ENCODE results near the gene ARHGAP6.
"Not testable (repeated sequence)": the region's sequence is repeated elsewhere in the genome, so short reads cannot be mapped to it uniquely, and the experiment has no call there.

ARHGAP6 gene

GRCh38 chrX:11567528-11568220 lies 98.0 kb downstream of the ARHGAP6 start:
- no peak for DNase-seq

- no peak for DNase-seq
These were observed 98.9 kb downstream of the ARHGAP6 start for GRCh38 chrX:11566789-11567188.

GRCh38 chrX:11566173-11566572 lies 99.5 kb downstream of the ARHGAP6 start:
- no peak for DNase-seq

- no peak for DNase-seq
These were observed 101.2 kb downstream of the ARHGAP6 start for GRCh38 chrX:11564546-11564945.

- no peak for DNase-seq
These were observed 103.2 kb downstream of the ARHGAP6 start for GRCh38 chrX:11562570-11562969.

- peak; percentile 43 for DNase-seq
These were observed 106.7 kb downstream of the ARHGAP6 start for GRCh38 chrX:11558972-11559371.

GRCh38 chrX:11557120-11557519 lies 108.6 kb downstream of the ARHGAP6 start:
- DNase-seq = no peak

GRCh38 chrX:11555759-11556158 lies 110.0 kb downstream of the ARHGAP6 start:
- no peak for DNase-seq

- DNase-seq = no peak
These were observed 112.1 kb downstream of the ARHGAP6 start for GRCh38 chrX:11553594-11553993.

GRCh38 chrX:11551151-11551550 lies 114.6 kb downstream of the ARHGAP6 start:
- DNase-seq = no peak

- DNase-seq = no peak
These were observed 118.8 kb downstream of the ARHGAP6 start for GRCh38 chrX:11546917-11547316.

- DNase-seq = no peak
These were observed 122.5 kb downstream of the ARHGAP6 start for GRCh38 chrX:11543249-11543648.

- no peak for DNase-seq
These were observed 124.2 kb downstream of the ARHGAP6 start for GRCh38 chrX:11541510-11541909.

GRCh38 chrX:11540532-11541377 lies 125.0 kb downstream of the ARHGAP6 start:
- no peak for DNase-seq

- no peak for DNase-seq
These were observed 128.6 kb downstream of the ARHGAP6 start for GRCh38 chrX:11537141-11537540.

- DNase-seq = no peak
These were observed 130.4 kb downstream of the ARHGAP6 start for GRCh38 chrX:11535156-11535919.

- DNase-seq = no peak
These were observed 132.5 kb downstream of the ARHGAP6 start for GRCh38 chrX:11533199-11533651.

GRCh38 chrX:11532291-11533078 lies 133.2 kb downstream of the ARHGAP6 start:
- no peak for DNase-seq

GRCh38 chrX:11531226-11531625 lies 134.5 kb downstream of the ARHGAP6 start:
- no peak for DNase-seq

- DNase-seq = no peak
These were observed 135.1 kb downstream of the ARHGAP6 start for GRCh38 chrX:11530621-11531020.

GRCh38 chrX:11528623-11529022 lies 137.1 kb downstream of the ARHGAP6 start:
- no peak for DNase-seq

GRCh38 chrX:11525685-11526084 lies 140.0 kb downstream of the ARHGAP6 start:
- no peak for DNase-seq

- not testable (repeated sequence) for DNase-seq
These were observed 146.5 kb downstream of the ARHGAP6 start for GRCh38 chrX:11519234-11519633.
